K562 (cell line): ENCODE results near the gene YIPF4. TPM values are rescaled to one million over a fixed set of nuclear protein-coding genes. Genes with fewer than 3 reads are reported as not detected.

Experiments used
- ATAC-seq: fragments of 200-7000 bp; cut with Tn5 transposase; 3 replicates; pipeline ENCODE4 v1.9.1; 2020; ENCODE audit warnings: moderate library complexity
- BruUV-seq: library from RNA; stranded (reverse); fragments of 400-500 nt; replicated peaks from 2 replicates; lab custom pipeline; 2021; lab: Mats Ljungman, UMichigan
- CTCF ChIA-PET: fragments of 300-600 bp; formaldehyde crosslinking; extraction: SDS; loops from one replicate; lab custom pipeline; 2021; ENCODE audit warnings: low intra/inter-chr PET ratio; lab: Yijun Ruan, JAX
- POLR2A ChIA-PET: fragments of 300-600, 350-650 bp; sonication (Branson Sonifier 250); formaldehyde crosslinking; extraction: SDS; loops from one replicate; lab custom pipeline; 2021; ENCODE audit warnings: antibody characterized with exemption, inconsistent platforms; lab: Yijun Ruan, JAX
- DNase-seq, 4 experiments: peaks; one replicate each; pipeline versions ENCODE4 v3.0.0 to v3.0.0-alpha.2; 2011 to 2018; ENCODE audit warnings: low spot score in 3 of 4, mixed read lengths in 3 of 4; ENCODE audit errors: extremely low read depth in 1 of 4
- FAIRE-seq: peaks from 2 replicates; lab custom pipeline; 2011; peaks lifted over from hg19 to GRCh38; lab: Jason Lieb, UNC
- H2AFZ ChIP-seq: 2 replicates; pipeline ENCODE4 v1.6.0; 2011; ENCODE audit warnings: low read depth, low read length, control low read depth, inconsistent platforms
- H3K27ac ChIP-seq: fragments of 200-600 bp; 3 replicates; pipeline ENCODE4 v1.8.0; 2011; ENCODE audit warnings: low read depth, mild to moderate bottlenecking, control low read depth, inconsistent platforms, low read length, moderate library complexity, mixed read lengths; ENCODE audit errors: extremely low read depth
- H3K27me3 ChIP-seq, 2 experiments: fragments of 300-600 bp in 1 of 2; 2 replicates in 1 of 2; 3 replicates in 1 of 2; pipeline versions ENCODE4 v1.6.0 to v1.8.0; 2011; ENCODE audit warnings: inconsistent platforms in 2 of 2, low read length in 2 of 2, mild to moderate bottlenecking in 1 of 2, mixed read lengths in 1 of 2, moderate library complexity in 1 of 2; ENCODE audit not compliant: control insufficient read depth in 2 of 2, insufficient read depth in 2 of 2
- H3K36me3 ChIP-seq: fragments of 300-600 bp; 3 replicates; pipeline ENCODE4 v1.8.0; 2011; ENCODE audit warnings: mild to moderate bottlenecking, low read length, inconsistent platforms; ENCODE audit not compliant: control insufficient read depth, insufficient read depth
- H3K4me1 ChIP-seq, 2 experiments: fragments of 200-600 bp in 1 of 2; replicated peaks in 1 of 2; 2 replicates in 1 of 2; 3 replicates in 1 of 2; pipeline versions ENCODE4 v1.5.1 to v1.8.0; 2011; ENCODE audit warnings: inconsistent platforms in 2 of 2, low read length in 2 of 2, mild to moderate bottlenecking in 1 of 2, mixed read lengths in 1 of 2, moderate library complexity in 1 of 2; ENCODE audit not compliant: control insufficient read depth in 2 of 2, insufficient read depth in 2 of 2
- H3K4me2 ChIP-seq: 2 replicates; pipeline ENCODE4 v1.6.1; 2011; ENCODE audit warnings: low read length, control low read depth, inconsistent platforms, mixed read lengths; ENCODE audit not compliant: insufficient read depth
- H3K4me3 ChIP-seq: fragments of 200-600 bp; sonication (generic), shearing (Covaris generic); 2 replicates; pipeline ENCODE4 v1.5.1; 2016; ENCODE audit warnings: control low read depth, inconsistent platforms
- H3K79me2 ChIP-seq: fragments of 200-600 bp; 3 replicates; pipeline ENCODE4 v1.8.0; 2011; ENCODE audit warnings: low read length, inconsistent platforms; ENCODE audit not compliant: control insufficient read depth, insufficient read depth
- H3K9ac ChIP-seq, 2 experiments: 2 replicates each; pipeline versions ENCODE4 v1.6.0 to v1.6.1; 2011; ENCODE audit warnings: low read depth in 2 of 2, low read length in 2 of 2, control low read depth in 1 of 2, inconsistent platforms in 1 of 2, mild to moderate bottlenecking in 1 of 2, mixed read lengths in 1 of 2; ENCODE audit not compliant: insufficient read depth in 1 of 2
- H3K9me1 ChIP-seq: one replicate; pipeline ENCODE4 v1.6.0; 2011; ENCODE audit warnings: inconsistent platforms, mild to moderate bottlenecking, low read length, moderate library complexity; ENCODE audit not compliant: control insufficient read depth, insufficient read depth
- H3K9me3 ChIP-seq: replicated peaks from 2 replicates; pipeline ENCODE4 v1.5.1; 2011; ENCODE audit warnings: low read depth, low read length, inconsistent platforms; ENCODE audit not compliant: control insufficient read depth, insufficient read depth
- H4K20me1 ChIP-seq: replicated peaks from 2 replicates; pipeline ENCODE4 v1.6.1; 2011; ENCODE audit warnings: low read length, inconsistent platforms, mixed read lengths; ENCODE audit not compliant: control insufficient read depth, insufficient read depth
- BRD9 ChIP-seq: fragments of 450-650 bp; IDR thresholded peaks from 2 replicates; pipeline ENCODE4 v1.6.1; 2018; ENCODE audit warnings: low read depth; ENCODE audit not compliant: partially characterized antibody
- HNRNPH1 ChIP-seq: fragments of 200-400 bp; formaldehyde crosslinking; optimal IDR thresholded peaks from 2 replicates; pipeline ENCODE3; 2017; ENCODE audit warnings: low read depth, mild to moderate bottlenecking, low read length, moderate library complexity
- HNRNPUL1 ChIP-seq: fragments of 200-400 bp; formaldehyde crosslinking; IDR thresholded peaks from 2 replicates; pipeline ENCODE4 v1.6.1; 2017; ENCODE audit warnings: low read length
- PURB ChIP-seq: sonication (generic); formaldehyde crosslinking; IDR thresholded peaks from 2 replicates; pipeline ENCODE4 v1.9.0; 2021; ENCODE audit warnings: low read depth, mild to moderate bottlenecking, missing genetic modification reagents
- RBM34 ChIP-seq: fragments of 200-400 bp; formaldehyde crosslinking; IDR thresholded peaks from 2 replicates; pipeline ENCODE4 v1.6.1; 2018; ENCODE audit warnings: low read length, borderline replicate concordance; ENCODE audit not compliant: insufficient read depth
- RCOR1 ChIP-seq, 2 experiments: IDR thresholded peaks; 2 replicates each; pipeline ENCODE4 v1.6.1; 2012; ENCODE audit warnings: low read depth in 2 of 2, low read length in 2 of 2, borderline replicate concordance in 1 of 2, improper control_type of control experiment in 1 of 2
- THAP7 ChIP-seq: fragments of 250-450 bp; sonication (Bioruptor Pico); IDR thresholded peaks from 2 replicates; pipeline ENCODE4 v1.5.0; 2021
- ZBTB8A ChIP-seq: fragments of 450-650 bp; IDR thresholded peaks from 2 replicates; pipeline ENCODE4 v1.6.1; 2018; ENCODE audit warnings: mild to moderate bottlenecking, moderate library complexity; ENCODE audit not compliant: partially characterized antibody
- ZNF140 ChIP-seq: fragments of 250-450 bp; sonication (Bioruptor Pico); IDR thresholded peaks from 2 replicates; pipeline ENCODE4 v1.8.0; 2021; ENCODE audit warnings: moderate library complexity, mild to moderate bottlenecking, inconsistent platforms
- ZNF609 ChIP-seq: sonication (generic); formaldehyde crosslinking; IDR thresholded peaks from 2 replicates; pipeline ENCODE4 v1.8.1; 2023; ENCODE audit warnings: missing genetic modification reagents, mild to moderate bottlenecking, borderline replicate concordance
- WGBS: fragments of 100-300 bp; shearing (Covaris generic); methylation state at CpG from one replicate; pipeline ENCODE4 v1.1.6; 2016; ENCODE audit warnings: low coverage, mixed read lengths; ENCODE audit not compliant: insufficient coverage; ENCODE audit errors: missing lambda C conversion rate; 5-methylcytosine and 5-hydroxymethylcytosine counted together
- in situ Hi-C: fragments of 300-500 bp; cut with MboI; formaldehyde crosslinking; loops from 4 replicates; pipeline ENCODE4 v1.15.0; 2018; ENCODE audit warnings: inconsistent platforms, mixed read lengths
- intact Hi-C: fragments of 100-400 bp; cut with micrococcal nuclease; formaldehyde crosslinking; loops from 2 replicates; pipeline ENCODE4 v1.14.2; 2022
- polyA plus RNA-seq, 8 experiments: library from polyadenylated mRNA; depleted of rRNA in 4 of 8; stranded (reverse) in 5 of 8; unstranded in 3 of 8; fragments of >200 nt; fragmentation: Nextera tagmentation in 2 of 8; fragmentation: Illumina TruSeq in 1 of 8; extraction: Ambion mirVana in 2 of 8; extraction: Trizol in 1 of 8; gene quantifications; 2 replicates each; pipeline versions ENCODE4 v1.2.1 to v1.2.3, GENCODE V29; 2011 to 2014; ENCODE audit warnings: inconsistent platforms in 1 of 8, missing spikeins in 1 of 8
- total RNA-seq, 7 experiments: library from RNA; depleted of rRNA in 6 of 7; stranded (reverse); fragments of >200 nt in 6 of 7; fragmentation: Illumina TruSeq in 2 of 7; extraction: Trizol in 2 of 7; gene quantifications; 2 replicates each; pipeline versions ENCODE4 v1.2.1 to v1.2.3, GENCODE V29; 2011 to 2021; ENCODE audit warnings: low replicate concordance in 1 of 7
- TF ChIP-seq, protein P1 (sequence below): fragments of 450-650 bp; IDR thresholded peaks from 2 replicates; pipeline ENCODE4 v1.6.1; 2016; ENCODE audit warnings: low read depth, mild to moderate bottlenecking, moderate library complexity
- TF ChIP-seq, protein P2 (sequence below), 2 experiments: fragments of 200-800 bp in 1 of 2; sonication (Bioruptor generic) in 1 of 2; sonication (generic) in 1 of 2; formaldehyde crosslinking in 1 of 2; IDR thresholded peaks in 1 of 2; conservative IDR thresholded peaks in 1 of 2; 2 replicates each; pipeline versions ENCODE4 v1.5.0 to v1.6.1; 2016 to 2020; ENCODE audit warnings: missing compliant biosample characterization in 1 of 2, missing genetic modification characterization in 1 of 2, missing genetic modification reagents in 1 of 2

YIPF4 gene
- total and polyA plus RNA-seq, 9 of the 15 experiments (the other 6 are each of a cell fraction or from before 2014, with no cell fraction given) = 4.9 to 46.9 (median 17.5) TPM

- no peak for TF ChIP-seq RBM34
Observed at GRCh38 chr2:32264422-32265105, 13.1 kb upstream of the YIPF4 start, which contains the start of gene NLRC4 (continued).

GRCh38 chr2:32271063-32271462 lies 6.6 kb upstream of the YIPF4 start:
- 17% methylated on average over 2 of the region's 2 CpGs for WGBS
- no peak for FAIRE-seq
- BruUV-seq = no TSS peak
- no peak for ATAC-seq
- Histone ChIP-seq H4K20me1 (no peaks in the 10 kb centered on the region), H3K27ac (no peak overlapping the region), H3K4me3 (no peak overlapping the region), H3K9me3 (no peaks in the 10 kb centered on the region), H3K79me2 (no peaks in the 10 kb centered on the region), H2AFZ (no peak overlapping the region), H3K36me3 (no peaks in the 10 kb centered on the region), H3K4me1 (peaks cover 4 to 11% of the 10 kb centered on the region in 2 experiments; a peak in 4 of 5 replicates), H3K4me2 (no peak overlapping the region), H3K27me3 (no peaks in the 10 kb centered on the region), H3K9me1 (no peaks in the 10 kb centered on the region), H3K9ac (no peak overlapping the region)
- no peak for DNase-seq
- intact Hi-C loops = no loop called here
- ChIA-PET POLR2A (no interaction called here), CTCF (no interaction called here)
- in situ Hi-C loops = no loop called here
- TF ChIP-seq THAP7 (CRISPR knock-in tag) = no peak
- no peak for TF ChIP-seq RCOR1 (IDR thresholded peaks at IDR 0.05; ENCODE audit: borderline replicate concordance in 1 of 2, low read depth in 2 of 2, low read length in 2 of 2)
- TF ChIP-seq HNRNPUL1 = no peak
- TF ChIP-seq HNRNPH1 = no peak
- TF ChIP-seq BRD9 = no peak
- TF ChIP-seq, protein P1, sequence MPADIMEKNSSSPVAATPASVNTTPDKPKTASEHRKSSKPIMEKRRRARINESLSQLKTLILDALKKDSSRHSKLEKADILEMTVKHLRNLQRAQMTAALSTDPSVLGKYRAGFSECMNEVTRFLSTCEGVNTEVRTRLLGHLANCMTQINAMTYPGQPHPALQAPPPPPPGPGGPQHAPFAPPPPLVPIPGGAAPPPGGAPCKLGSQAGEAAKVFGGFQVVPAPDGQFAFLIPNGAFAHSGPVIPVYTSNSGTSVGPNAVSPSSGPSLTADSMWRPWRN = no peak
- TF ChIP-seq, protein P2, sequence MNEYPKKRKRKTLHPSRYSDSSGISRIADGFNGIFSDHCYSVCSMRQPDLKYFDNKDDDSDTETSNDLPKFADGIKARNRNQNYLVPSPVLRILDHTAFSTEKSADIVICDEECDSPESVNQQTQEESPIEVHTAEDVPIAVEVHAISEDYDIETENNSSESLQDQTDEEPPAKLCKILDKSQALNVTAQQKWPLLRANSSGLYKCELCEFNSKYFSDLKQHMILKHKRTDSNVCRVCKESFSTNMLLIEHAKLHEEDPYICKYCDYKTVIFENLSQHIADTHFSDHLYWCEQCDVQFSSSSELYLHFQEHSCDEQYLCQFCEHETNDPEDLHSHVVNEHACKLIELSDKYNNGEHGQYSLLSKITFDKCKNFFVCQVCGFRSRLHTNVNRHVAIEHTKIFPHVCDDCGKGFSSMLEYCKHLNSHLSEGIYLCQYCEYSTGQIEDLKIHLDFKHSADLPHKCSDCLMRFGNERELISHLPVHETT (CRISPR knock-in tag; conservative IDR thresholded peaks at IDR 0.05 in 1 of 2, IDR thresholded peaks at IDR 0.05 in 1 of 2) = no peak
- TF ChIP-seq ZBTB8A = no peak
- no peak for TF ChIP-seq ZNF609 (CRISPR knock-in tag)
- TF ChIP-seq ZNF140 (CRISPR knock-in tag) = no peak
- TF ChIP-seq PURB (CRISPR knock-in tag) = no peak
